ENCODE data around the gene FBXO33.

Gene FBXO33

DNA sequence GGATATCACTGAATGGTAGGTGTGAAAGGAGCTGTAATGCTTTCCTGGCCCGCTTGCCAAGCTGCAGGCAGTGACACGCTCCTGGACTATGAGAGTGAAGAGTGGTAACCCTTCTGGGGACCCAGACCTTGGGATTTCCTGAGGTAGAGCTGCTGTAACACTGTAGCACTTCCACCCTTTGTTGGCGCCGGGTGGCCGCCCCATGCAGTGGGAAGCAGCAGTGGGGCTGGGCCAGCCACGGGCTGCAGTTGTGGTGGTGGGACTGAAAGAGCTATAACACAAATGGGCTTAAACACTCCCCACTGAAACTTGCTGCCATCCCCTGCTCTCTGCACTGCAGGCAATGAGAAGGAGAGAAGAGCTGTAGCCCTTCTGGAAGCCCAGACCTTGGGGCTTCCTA, 9.6 kb upstream of the FBXO33 start:
- no peak overlapping the region for H3K27ac ChIP-seq
- TF ChIP-seq, protein P1, sequence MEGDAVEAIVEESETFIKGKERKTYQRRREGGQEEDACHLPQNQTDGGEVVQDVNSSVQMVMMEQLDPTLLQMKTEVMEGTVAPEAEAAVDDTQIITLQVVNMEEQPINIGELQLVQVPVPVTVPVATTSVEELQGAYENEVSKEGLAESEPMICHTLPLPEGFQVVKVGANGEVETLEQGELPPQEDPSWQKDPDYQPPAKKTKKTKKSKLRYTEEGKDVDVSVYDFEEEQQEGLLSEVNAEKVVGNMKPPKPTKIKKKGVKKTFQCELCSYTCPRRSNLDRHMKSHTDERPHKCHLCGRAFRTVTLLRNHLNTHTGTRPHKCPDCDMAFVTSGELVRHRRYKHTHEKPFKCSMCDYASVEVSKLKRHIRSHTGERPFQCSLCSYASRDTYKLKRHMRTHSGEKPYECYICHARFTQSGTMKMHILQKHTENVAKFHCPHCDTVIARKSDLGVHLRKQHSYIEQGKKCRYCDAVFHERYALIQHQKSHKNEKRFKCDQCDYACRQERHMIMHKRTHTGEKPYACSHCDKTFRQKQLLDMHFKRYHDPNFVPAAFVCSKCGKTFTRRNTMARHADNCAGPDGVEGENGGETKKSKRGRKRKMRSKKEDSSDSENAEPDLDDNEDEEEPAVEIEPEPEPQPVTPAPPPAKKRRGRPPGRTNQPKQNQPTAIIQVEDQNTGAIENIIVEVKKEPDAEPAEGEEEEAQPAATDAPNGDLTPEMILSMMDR (conservative IDR thresholded peaks at IDR 0.05) = no peak

DNA sequence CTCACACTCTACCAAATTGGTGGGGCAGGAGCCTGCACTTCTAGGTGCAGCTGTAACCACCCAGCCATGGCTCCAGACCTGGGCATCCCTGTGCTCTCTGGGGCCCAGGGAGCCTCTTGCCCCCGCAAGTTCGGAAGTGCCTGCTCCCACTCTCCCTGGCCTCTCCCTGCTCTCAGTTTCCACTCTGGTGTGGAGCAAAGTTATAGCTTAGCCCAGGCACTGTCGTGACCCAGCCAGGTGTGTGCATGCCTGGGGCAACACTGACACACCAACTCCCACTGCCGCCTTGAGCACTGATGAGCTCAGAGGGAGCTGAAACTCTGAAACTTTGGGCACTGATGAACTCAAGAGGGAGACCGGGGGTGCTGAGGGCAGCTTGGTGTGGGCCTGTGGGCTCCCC, 8.7 kb upstream of the FBXO33 start:
- no peak overlapping the region for H3K27ac ChIP-seq
- TF ChIP-seq, protein P1 (conservative IDR thresholded peaks at IDR 0.05) = no peak

DNA sequence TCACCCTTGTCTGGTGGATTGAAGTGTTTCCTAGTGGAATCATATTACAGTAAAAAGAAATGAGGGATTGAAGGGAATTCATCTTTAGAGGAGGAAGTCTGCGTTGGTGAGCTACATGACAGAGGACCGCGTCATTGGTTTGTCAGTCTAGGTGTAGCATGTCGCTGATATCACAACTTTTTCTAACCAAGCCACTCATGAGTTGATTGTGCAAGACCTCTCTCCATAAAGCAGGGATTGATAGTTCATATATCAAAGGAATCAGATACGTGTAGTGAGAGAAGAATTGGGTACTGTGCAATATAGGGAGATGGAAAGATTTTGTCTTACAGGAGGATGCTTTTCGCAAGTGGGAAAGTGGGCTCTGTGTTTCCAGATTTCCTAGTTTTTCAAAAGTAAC, 3.0 kb upstream of the FBXO33 start:
- H3K27ac ChIP-seq = no peak overlapping the region
- TF ChIP-seq, protein P1 (conservative IDR thresholded peaks at IDR 0.05) = no peak

DNA sequence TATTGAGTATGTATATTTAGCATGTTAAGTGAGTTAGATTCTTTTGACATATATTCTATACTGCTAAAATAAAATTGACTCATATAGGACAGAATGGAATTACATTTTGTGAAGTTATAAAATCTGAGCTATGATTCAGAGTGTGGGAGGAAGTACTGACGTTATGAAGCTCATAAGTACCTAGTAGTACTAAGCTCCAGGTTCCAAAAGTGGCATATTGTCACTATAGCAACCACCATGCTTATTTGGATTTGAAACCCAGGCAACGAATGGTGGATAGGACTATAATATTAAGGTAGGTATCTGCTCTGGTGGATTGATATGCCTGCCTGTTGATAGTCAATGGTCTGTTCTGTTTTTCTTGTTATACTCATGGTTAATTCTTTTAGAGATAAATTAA, 2.2 kb upstream of the FBXO33 start:
- H3K27ac ChIP-seq = no peak overlapping the region
- TF ChIP-seq, protein P1 (conservative IDR thresholded peaks at IDR 0.05) = no peak

DNA sequence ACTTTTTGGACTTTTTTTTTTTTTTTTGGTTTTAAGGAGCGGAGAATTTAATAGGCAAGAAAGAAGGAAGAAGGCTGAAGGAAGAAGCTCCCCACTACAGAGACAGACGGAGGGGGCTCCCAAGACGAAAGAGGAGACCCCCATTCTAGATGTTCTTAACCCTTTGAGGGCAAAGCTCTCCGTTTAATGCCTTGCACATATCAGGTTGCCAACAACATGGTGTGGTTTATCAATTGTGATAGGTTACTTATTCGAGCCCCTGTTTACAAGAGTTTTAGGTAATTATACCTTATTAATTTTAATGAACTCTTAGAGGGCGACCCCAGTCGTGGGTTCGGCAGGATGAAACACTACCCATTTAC, 1.2 kb upstream of the FBXO33 start:
- TF ChIP-seq, protein P1 (conservative IDR thresholded peaks at IDR 0.05) = no peak
- H3K27ac ChIP-seq = peak overlapping the region; percentile 96

DNA sequence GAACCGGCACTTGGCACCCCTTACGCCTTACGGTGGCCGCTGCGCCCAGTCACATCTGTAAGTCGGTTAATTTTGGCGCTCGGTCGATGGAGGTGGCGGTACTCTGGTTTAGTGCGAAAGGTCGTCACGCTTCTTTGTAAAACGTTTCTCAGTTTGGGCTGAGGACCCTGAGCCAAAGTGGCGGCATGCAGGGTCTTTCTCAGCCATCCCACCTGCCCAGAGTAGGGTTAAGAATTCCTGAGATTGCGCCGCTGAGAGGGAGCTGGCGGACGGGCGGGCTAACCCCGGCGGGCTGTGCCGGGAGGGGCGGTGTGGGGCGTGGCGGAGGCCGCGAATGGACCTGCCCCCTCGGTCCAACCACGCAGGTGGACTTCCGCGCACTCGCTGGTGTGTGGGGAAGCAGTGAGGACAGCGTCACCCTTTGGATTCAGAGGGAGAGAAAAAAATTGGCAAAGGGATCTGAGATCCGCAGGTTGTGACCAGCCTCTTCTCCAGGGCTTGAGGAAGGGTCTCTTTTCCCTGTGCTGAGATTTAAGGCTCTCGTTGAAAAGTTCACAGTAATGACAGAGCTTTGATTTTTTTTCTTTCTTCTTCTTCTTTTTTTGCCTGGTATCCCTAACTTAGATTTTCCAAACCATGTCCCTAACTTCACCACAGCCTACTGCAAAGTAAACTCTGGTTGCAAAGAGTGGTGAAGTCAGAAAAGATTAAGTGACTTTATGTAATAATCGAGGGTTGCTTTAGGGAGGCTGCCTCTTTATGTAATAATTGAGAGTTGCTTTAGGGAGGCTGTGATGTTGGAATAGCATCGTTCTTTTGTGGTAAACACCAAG, 602 bp upstream of the FBXO33 start:
- H3K27ac ChIP-seq = peak overlapping the region; percentile 96
- TF ChIP-seq, protein P1 (conservative IDR thresholded peaks at IDR 0.05) = peak; percentile 52

DNA sequence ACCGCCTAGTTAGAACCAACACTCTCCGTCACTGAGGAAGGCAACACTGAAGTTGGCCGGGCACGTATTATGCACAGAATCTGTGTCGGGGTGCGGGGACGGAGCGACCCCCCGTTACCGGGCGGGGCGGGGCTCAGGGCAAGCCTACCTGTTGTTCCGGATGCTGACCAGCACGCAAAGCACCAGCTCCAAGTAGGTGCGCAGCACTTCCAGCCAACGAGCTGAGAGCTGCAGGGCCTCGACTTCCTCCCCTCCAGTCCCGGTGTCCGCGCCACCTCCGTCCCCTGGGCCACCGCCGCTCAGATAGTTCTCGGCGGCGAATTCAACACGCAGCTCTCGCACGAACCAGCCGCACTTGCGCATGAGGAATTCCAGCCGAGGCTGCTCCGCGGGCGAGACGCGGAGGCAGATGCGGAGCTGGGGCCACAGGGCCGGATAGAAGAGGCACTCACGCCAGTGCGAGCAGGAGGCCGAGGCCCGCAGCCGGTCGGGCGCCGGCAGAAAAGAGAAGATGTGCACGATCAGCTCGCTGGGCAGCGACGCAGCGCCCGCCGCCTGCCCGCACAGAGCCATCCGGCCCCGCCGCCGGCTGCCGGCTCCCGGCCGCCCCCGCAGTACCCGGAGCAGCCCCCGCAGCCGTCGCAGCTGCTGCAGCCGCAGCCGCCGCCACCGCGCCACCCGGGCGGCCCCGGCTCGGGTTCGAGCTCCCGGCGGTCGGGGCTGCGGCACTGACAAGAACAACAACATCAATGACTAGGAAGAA, 636 bp downstream of the FBXO33 start:
- TF ChIP-seq, protein P1 (conservative IDR thresholded peaks at IDR 0.05) = no peak
- peak overlapping the region; percentile 96 for H3K27ac ChIP-seq

Data from VCaP (cell line).